ENCODE data around the gene DENND2C. TPM values are rescaled to one million over a fixed set of nuclear protein-coding genes. Genes with fewer than 3 reads are reported as not detected.

DENND2C gene
- total and polyA plus RNA-seq, 9 donors, result 1.5 to 3.6 (median 2.6) TPM

DNA sequence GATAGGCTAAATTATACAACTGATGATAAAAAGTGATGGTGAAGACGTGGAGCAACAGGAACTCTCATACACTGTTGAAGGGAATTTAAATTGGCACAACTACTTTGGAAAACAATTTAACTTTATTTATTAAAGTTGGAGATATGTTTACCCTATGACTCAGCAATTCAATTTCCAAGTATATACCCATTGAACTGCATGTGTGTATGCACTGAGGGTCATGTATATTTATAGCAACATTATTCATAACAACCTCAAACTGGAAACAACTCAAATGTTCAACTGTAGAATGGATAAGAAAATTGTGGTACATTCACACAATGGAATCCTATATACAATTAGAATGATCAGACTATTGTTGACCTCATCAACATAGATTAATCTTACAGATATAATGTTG, 71.9 kb downstream of the DENND2C start:
- no peaks in the 10 kb centered on the region for H3K4me1 ChIP-seq (ENCODE audit: insufficient read depth)
- no peak for DNase-seq
- no peak overlapping the region for H3K4me3 ChIP-seq
- H3K36me3 ChIP-seq, result no peaks in the 10 kb centered on the region
- no peak overlapping the region for H3K27ac ChIP-seq
- no peaks in the 10 kb centered on the region for H3K9me3 ChIP-seq
- H3K27me3 ChIP-seq, result no peaks in the 10 kb centered on the region
- WGBS, 3 donors, result 71 to 82% (median 80%) methylated on average over 1 of the region's 1 CpG
- intact Hi-C loops (cut with DNase I), result no loop called here
- TF ChIP-seq POLR2A (IDR thresholded peaks at IDR 0.05) (no peak), EP300 (IDR thresholded peaks at IDR 0.05) (no peak)
- TF ChIP-seq, protein P1, sequence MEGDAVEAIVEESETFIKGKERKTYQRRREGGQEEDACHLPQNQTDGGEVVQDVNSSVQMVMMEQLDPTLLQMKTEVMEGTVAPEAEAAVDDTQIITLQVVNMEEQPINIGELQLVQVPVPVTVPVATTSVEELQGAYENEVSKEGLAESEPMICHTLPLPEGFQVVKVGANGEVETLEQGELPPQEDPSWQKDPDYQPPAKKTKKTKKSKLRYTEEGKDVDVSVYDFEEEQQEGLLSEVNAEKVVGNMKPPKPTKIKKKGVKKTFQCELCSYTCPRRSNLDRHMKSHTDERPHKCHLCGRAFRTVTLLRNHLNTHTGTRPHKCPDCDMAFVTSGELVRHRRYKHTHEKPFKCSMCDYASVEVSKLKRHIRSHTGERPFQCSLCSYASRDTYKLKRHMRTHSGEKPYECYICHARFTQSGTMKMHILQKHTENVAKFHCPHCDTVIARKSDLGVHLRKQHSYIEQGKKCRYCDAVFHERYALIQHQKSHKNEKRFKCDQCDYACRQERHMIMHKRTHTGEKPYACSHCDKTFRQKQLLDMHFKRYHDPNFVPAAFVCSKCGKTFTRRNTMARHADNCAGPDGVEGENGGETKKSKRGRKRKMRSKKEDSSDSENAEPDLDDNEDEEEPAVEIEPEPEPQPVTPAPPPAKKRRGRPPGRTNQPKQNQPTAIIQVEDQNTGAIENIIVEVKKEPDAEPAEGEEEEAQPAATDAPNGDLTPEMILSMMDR (IDR thresholded peaks at IDR 0.05), result no peak

DNA sequence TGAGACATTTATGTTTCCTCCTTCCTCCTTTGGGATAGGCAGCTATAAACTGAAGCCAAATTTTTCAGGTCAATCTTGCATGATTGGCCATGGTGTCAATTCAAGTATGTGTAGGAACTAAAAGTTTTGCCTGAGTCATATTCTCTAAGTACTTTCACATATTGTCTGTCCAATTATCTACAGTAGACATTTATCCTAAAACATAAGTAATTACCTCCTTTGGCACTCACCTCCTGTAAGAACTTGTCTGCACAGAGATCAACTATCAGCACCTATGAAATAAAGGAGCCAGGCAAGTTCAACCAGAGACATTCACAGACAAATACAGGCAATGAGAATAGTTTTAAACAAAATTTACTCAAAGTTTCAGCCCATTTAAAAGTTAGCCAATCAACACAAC, 74.2 kb downstream of the DENND2C start:
- DNase-seq, result no peak
- no peak overlapping the region for H3K27ac ChIP-seq
- intact Hi-C loops (cut with DNase I), result no loop called here
- H3K4me1 ChIP-seq (ENCODE audit: insufficient read depth), result no peaks in the 10 kb centered on the region
- H3K4me3 ChIP-seq, result no peak overlapping the region
- TF ChIP-seq, protein P1 (IDR thresholded peaks at IDR 0.05), result no peak
- TF ChIP-seq EP300 (IDR thresholded peaks at IDR 0.05) (no peak), POLR2A (IDR thresholded peaks at IDR 0.05) (no peak)
- no peaks in the 10 kb centered on the region for H3K9me3 ChIP-seq
- no peaks in the 10 kb centered on the region for H3K27me3 ChIP-seq
- H3K36me3 ChIP-seq, result no peaks in the 10 kb centered on the region

DNA sequence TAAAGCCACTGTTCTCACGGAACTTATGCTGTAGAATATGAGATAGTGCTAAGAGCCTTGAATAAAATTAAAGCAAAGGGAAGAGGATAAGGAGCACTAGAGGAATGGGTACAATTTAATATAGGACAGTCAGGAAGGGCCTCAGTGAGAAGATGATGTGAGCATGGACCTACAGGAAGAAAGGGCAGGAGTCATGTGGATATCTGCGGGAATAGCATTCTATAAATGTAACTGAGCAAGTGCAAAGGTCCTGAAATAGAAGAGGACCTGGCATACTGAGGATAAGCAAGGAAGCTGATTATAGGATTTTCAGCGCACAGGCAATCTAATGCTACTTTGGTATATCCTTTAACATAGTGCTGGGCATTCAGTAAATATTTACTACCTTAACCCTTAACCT, 75.8 kb downstream of the DENND2C start:
- 88 to 93% (median 90%) methylated on average over 3 of the region's 3 CpGs for WGBS, 3 donors
- Histone ChIP-seq H3K9me3 (no peaks in the 10 kb centered on the region), H3K27me3 (no peaks in the 10 kb centered on the region), H3K27ac (no peak overlapping the region), H3K4me3 (no peak overlapping the region), H3K4me1 (ENCODE audit: insufficient read depth) (no peaks in the 10 kb centered on the region), H3K36me3 (no peaks in the 10 kb centered on the region)
- intact Hi-C loops (cut with DNase I), result no loop called here
- TF ChIP-seq EP300 (IDR thresholded peaks at IDR 0.05), result no peak
- TF ChIP-seq, protein P1 (IDR thresholded peaks at IDR 0.05), result no peak
- no peak for TF ChIP-seq POLR2A (IDR thresholded peaks at IDR 0.05)
- DNase-seq, result no peak

DNA sequence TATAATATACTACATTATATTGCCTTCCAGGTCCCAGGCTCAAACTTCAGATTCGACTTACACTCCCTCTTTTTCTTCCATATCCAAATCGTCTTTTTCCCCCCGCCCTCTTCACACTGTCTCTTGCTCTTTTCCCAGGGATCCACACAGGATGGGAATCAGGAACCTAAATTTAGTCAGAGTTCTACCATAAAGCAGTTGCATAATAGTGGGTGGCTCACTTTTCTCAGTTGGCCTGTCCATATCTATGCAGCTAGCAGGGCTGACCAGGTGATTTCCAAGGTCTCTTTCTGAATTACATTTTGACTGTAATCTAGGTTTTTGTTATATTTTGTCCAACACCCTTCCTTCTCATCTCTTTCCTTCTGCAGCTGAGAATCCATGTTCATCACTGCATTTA, 80.7 kb downstream of the DENND2C start:
- DNase-seq, result no peak
- Histone ChIP-seq H3K27me3 (no peaks in the 10 kb centered on the region), H3K36me3 (no peaks in the 10 kb centered on the region), H3K4me1 (ENCODE audit: insufficient read depth) (no peaks in the 10 kb centered on the region), H3K4me3 (no peak overlapping the region), H3K9me3 (no peaks in the 10 kb centered on the region), H3K27ac (no peak overlapping the region)
- intact Hi-C loops (cut with DNase I), result no loop called here
- WGBS, 3 donors, result 82 to 94% (median 86%) methylated on average over 3 of the region's 3 CpGs
- TF ChIP-seq, protein P1 (IDR thresholded peaks at IDR 0.05), result no peak
- TF ChIP-seq POLR2A (IDR thresholded peaks at IDR 0.05) (no peak), EP300 (IDR thresholded peaks at IDR 0.05) (no peak)

Measured in ovary (tissue), 9 donors.